Endothelial cell of umbilical vein (primary cell): Measurements from ENCODE around the gene CENATAC. TPM values are rescaled to one million over a fixed set of nuclear protein-coding genes. Genes with fewer than 3 reads are reported as not detected.

ENCODE experiments used
- BruUV-seq: library from RNA; stranded (reverse); fragments of 400-500 nt; replicated peaks from 2 replicates; lab custom pipeline; 2021; lab: Mats Ljungman, UMichigan
- CTCF ChIA-PET: fragments of 300-600, 350-600 bp; sonication (Branson Sonifier 250); formaldehyde crosslinking; loops from one replicate; lab custom pipeline; 2021; ENCODE audit warnings: antibody characterized with exemption, inconsistent platforms; lab: Charles Lee
- POLR2A ChIA-PET: fragments of 300-600, 350-600 bp; sonication (Branson Sonifier 250); formaldehyde crosslinking; loops from one replicate; lab custom pipeline; 2021; ENCODE audit warnings: antibody characterized with exemption, inconsistent platforms; lab: Charles Lee
- DNase-seq: peaks from one replicate; pipeline ENCODE4 v3.0.0-alpha.2; 2011; ENCODE audit warnings: low read depth, low spot score
- FAIRE-seq: peaks from 2 replicates; lab custom pipeline; 2011; peaks lifted over from hg19 to GRCh38; lab: Jason Lieb, UNC
- H2AFZ ChIP-seq: 2 replicates; pipeline ENCODE4 v1.6.0; 2012; ENCODE audit warnings: low read depth, low read length, control low read depth, inconsistent platforms
- H3K27ac ChIP-seq: 2 replicates; pipeline ENCODE4 v1.5.1; 2011; ENCODE audit warnings: low read depth, mild to moderate bottlenecking, control low read depth, low read length, moderate library complexity; ENCODE audit not compliant: insufficient read depth
- H3K27me3 ChIP-seq, 2 experiments: 2 replicates each; pipeline versions ENCODE4 v1.6.0 to v1.6.1; 2011; ENCODE audit warnings: low read length in 2 of 2, mixed read lengths in 1 of 2; ENCODE audit not compliant: control insufficient read depth in 2 of 2, insufficient read depth in 2 of 2
- H3K36me3 ChIP-seq, 2 experiments: 2 replicates in 1 of 2; 3 replicates in 1 of 2; pipeline ENCODE4 v1.5.1; 2011; ENCODE audit warnings: low read length in 2 of 2, mild to moderate bottlenecking in 1 of 2, moderate library complexity in 1 of 2; ENCODE audit not compliant: control insufficient read depth in 2 of 2, insufficient read depth in 2 of 2; ENCODE audit errors: extremely low read depth in 1 of 2
- H3K4me1 ChIP-seq: 3 replicates; pipeline ENCODE4 v1.5.1; 2011; ENCODE audit warnings: mild to moderate bottlenecking, low read length; ENCODE audit not compliant: control insufficient read depth, insufficient read depth; ENCODE audit errors: extremely low read depth
- H3K4me2 ChIP-seq: 2 replicates; pipeline ENCODE4 v1.6.1; 2011; ENCODE audit warnings: low read length, control low read depth, mixed read lengths; ENCODE audit not compliant: insufficient read depth
- H3K4me3 ChIP-seq, 3 experiments: fragments of 200-600 bp in 1 of 3; sonication (generic), shearing (Covaris generic) in 1 of 3; replicated peaks in 1 of 3; 2 replicates each; pipeline ENCODE4 v1.5.1; 2011 to 2016; ENCODE audit warnings: control low read depth in 3 of 3, low read length in 3 of 3, mild to moderate bottlenecking in 2 of 3, inconsistent platforms in 1 of 3, low read depth in 1 of 3, moderate library complexity in 1 of 3; ENCODE audit not compliant: insufficient read depth in 1 of 3
- H3K79me2 ChIP-seq: 2 replicates; pipeline ENCODE4 v1.6.0; 2012; ENCODE audit warnings: low read length, inconsistent platforms; ENCODE audit not compliant: control insufficient read depth, insufficient read depth
- H3K9ac ChIP-seq: replicated peaks from 2 replicates; pipeline ENCODE3; 2011; ENCODE audit warnings: low read length, control low read depth; ENCODE audit not compliant: insufficient read depth; ENCODE audit errors: extremely low read depth
- H3K9me1 ChIP-seq: replicated peaks from 3 replicates; pipeline ENCODE4 v1.6.0; 2011; ENCODE audit warnings: mild to moderate bottlenecking, low read length; ENCODE audit not compliant: control insufficient read depth, insufficient read depth; ENCODE audit errors: extremely low read depth
- H3K9me3 ChIP-seq: replicated peaks from 2 replicates; pipeline ENCODE4 v1.5.1; 2012; ENCODE audit warnings: low read length, inconsistent platforms; ENCODE audit not compliant: control insufficient read depth, insufficient read depth
- H4K20me1 ChIP-seq: replicated peaks from 2 replicates; pipeline ENCODE3; 2011; ENCODE audit warnings: mild to moderate bottlenecking, low read length; ENCODE audit not compliant: control insufficient read depth, insufficient read depth; ENCODE audit errors: extremely low read depth
- EZH2 ChIP-seq: IDR thresholded peaks from 2 replicates; pipeline ENCODE4 v1.6.1; 2012; ENCODE audit warnings: borderline replicate concordance, low read depth, mild to moderate bottlenecking, moderate library complexity, low read length, inconsistent platforms; ENCODE audit not compliant: severe bottlenecking
- FOS ChIP-seq: IDR thresholded peaks from 2 replicates; pipeline ENCODE4 v1.6.1; 2011; ENCODE audit warnings: mild to moderate bottlenecking, low read length, moderate library complexity, borderline replicate concordance; ENCODE audit not compliant: insufficient read depth
- GATA2 ChIP-seq: IDR thresholded peaks from 2 replicates; pipeline ENCODE4 v1.7.0; 2011; ENCODE audit warnings: low read depth, mild to moderate bottlenecking, moderate library complexity, mixed read lengths, low read length; ENCODE audit not compliant: insufficient read length, insufficient read depth
- JUN ChIP-seq: IDR thresholded peaks from 2 replicates; pipeline ENCODE4 v1.6.1; 2011; ENCODE audit warnings: borderline replicate concordance, low read depth; ENCODE audit not compliant: insufficient read length, insufficient read depth
- MYC ChIP-seq: IDR thresholded peaks from one replicate; pipeline ENCODE4 v1.6.1; 2011; ENCODE audit warnings: mild to moderate bottlenecking, low read depth, low read length
- POLR2A ChIP-seq: IDR thresholded peaks from 2 replicates; pipeline ENCODE4 v1.6.1; 2012; ENCODE audit warnings: low read depth, mild to moderate bottlenecking, control low read depth, low read length
- POLR2AphosphoS5 ChIP-seq: IDR thresholded peaks from 2 replicates; pipeline ENCODE4 v1.6.1; 2012; ENCODE audit warnings: low read depth, mild to moderate bottlenecking, control low read depth, low read length, moderate library complexity; ENCODE audit not compliant: insufficient read depth
- dilution Hi-C: fragments of 300-500 bp; cut with MboI; formaldehyde crosslinking; loops from one replicate; pipeline ENCODE4 v1.15.0; 2019; ENCODE audit warnings: low sequenced_read_pairs; ENCODE audit not compliant: extremely low pct_ligation_motif_present
- intact Hi-C: fragments of 100-400 bp; cut with micrococcal nuclease; formaldehyde crosslinking; loops from one replicate; pipeline ENCODE4 v1.10.0; 2022
- polyA plus RNA-seq, 4 experiments: library from polyadenylated mRNA; depleted of rRNA in 3 of 4; stranded (reverse) in 3 of 4; unstranded in 1 of 4; fragments of >200 nt; gene quantifications; 2 replicates each; pipeline versions ENCODE4 v1.2.1 to v1.2.3, GENCODE V29; 2011 to 2012; ENCODE audit warnings: missing spikeins in 1 of 4
- total RNA-seq: library from RNA; stranded (reverse); gene quantifications from 2 replicates; pipeline ENCODE4 v1.2.3, GENCODE V29; 2021
- TF ChIP-seq, protein P1 (sequence below), 2 donors: IDR thresholded peaks; 1 replicate in 1 of 2; 2 replicates in 1 of 2; pipeline ENCODE4 v1.5.1; 2011; ENCODE audit warnings: low read length in 2 of 2, mild to moderate bottlenecking in 2 of 2, moderate library complexity in 2 of 2, control low read depth in 1 of 2, inconsistent platforms in 1 of 2, low read depth in 1 of 2; ENCODE audit not compliant: insufficient read depth in 1 of 2; ENCODE audit errors: extremely low read depth in 1 of 2
- TF ChIP-seq, protein P2 (sequence below): IDR thresholded peaks from 2 replicates; pipeline ENCODE4 v1.6.1; 2011; ENCODE audit not compliant: insufficient read depth, insufficient read length

Gene CENATAC
- total and polyA plus RNA-seq, 2 donors (not counting 3 experiments of a cell fraction or from before 2014, with no cell fraction given): 14.2 to 41.8 TPM

DNA sequence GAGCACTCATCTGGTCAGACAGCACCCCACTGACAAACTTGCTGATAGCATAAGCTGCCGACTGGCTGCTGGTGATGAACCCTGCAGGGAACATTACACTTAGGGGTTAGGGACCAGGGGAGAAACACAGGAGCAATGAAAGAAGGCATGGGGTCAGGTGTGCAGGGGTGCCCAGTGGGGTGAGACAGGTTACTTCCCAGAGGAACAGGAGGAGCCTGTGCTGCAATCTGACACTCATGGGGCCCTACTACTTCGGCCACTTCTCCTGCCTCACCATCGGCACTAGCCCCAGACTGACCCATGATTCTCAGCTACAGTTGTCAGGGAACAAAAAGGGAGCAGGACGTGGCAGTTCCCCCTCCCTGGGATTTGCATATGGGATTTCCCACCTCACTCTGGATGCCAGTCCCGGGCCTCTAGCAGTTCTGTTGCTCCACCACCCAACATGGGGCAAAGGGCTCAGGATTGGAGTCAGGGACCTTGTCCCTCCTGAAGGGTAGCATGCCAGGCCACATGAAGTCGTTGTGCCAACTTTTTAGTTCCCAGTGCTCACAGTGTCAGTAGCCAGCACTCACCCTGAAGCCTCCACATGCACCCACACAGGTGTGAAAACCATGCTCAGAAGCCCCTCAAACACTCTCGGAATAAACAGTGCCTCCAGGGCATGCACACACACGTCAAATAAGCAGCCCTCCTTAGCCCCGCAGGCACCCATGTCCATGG, 30.6 kb downstream of the CENATAC start:
- H3K4me1 ChIP-seq: peaks cover 16% of the 10 kb centered on the region
- no peak for FAIRE-seq
- no peaks in the 10 kb centered on the region for H3K9me1 ChIP-seq
- ChIA-PET CTCF (no interaction called here), POLR2A (no interaction called here)
- BruUV-seq: no TSS peak
- intact Hi-C loops (no loop called here), dilution Hi-C loops (no loop called here)
- no peak for TF ChIP-seq POLR2AphosphoS5
- no peak for TF ChIP-seq GATA2
- TF ChIP-seq EZH2: no peak
- TF ChIP-seq JUN: no peak
- no peak for TF ChIP-seq POLR2A
- TF ChIP-seq, protein P1, sequence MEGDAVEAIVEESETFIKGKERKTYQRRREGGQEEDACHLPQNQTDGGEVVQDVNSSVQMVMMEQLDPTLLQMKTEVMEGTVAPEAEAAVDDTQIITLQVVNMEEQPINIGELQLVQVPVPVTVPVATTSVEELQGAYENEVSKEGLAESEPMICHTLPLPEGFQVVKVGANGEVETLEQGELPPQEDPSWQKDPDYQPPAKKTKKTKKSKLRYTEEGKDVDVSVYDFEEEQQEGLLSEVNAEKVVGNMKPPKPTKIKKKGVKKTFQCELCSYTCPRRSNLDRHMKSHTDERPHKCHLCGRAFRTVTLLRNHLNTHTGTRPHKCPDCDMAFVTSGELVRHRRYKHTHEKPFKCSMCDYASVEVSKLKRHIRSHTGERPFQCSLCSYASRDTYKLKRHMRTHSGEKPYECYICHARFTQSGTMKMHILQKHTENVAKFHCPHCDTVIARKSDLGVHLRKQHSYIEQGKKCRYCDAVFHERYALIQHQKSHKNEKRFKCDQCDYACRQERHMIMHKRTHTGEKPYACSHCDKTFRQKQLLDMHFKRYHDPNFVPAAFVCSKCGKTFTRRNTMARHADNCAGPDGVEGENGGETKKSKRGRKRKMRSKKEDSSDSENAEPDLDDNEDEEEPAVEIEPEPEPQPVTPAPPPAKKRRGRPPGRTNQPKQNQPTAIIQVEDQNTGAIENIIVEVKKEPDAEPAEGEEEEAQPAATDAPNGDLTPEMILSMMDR (IDR thresholded peaks at IDR 0.05; ENCODE audit: extremely low read depth in 1 of 2, insufficient read depth in 1 of 2, low read depth in 1 of 2, low read length in 2 of 2): no peak
- TF ChIP-seq, protein P2, sequence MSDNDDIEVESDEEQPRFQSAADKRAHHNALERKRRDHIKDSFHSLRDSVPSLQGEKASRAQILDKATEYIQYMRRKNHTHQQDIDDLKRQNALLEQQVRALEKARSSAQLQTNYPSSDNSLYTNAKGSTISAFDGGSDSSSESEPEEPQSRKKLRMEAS: no peak
- TF ChIP-seq FOS: no peak
- no peak for TF ChIP-seq MYC
- no peaks in the 10 kb centered on the region for H3K9me3 ChIP-seq
- no peaks in the 10 kb centered on the region for H3K27me3 ChIP-seq
- H3K36me3 ChIP-seq: peaks cover 0 to 13% of the 10 kb centered on the region in 2 experiments
- H3K27ac ChIP-seq: no peak overlapping the region
- H4K20me1 ChIP-seq: no peaks in the 10 kb centered on the region
- DNase-seq: no peak
- H3K4me2 ChIP-seq: no peak overlapping the region
- no peak overlapping the region for H3K9ac ChIP-seq
- H3K4me3 ChIP-seq: no peak overlapping the region
- H3K79me2 ChIP-seq: no peaks in the 10 kb centered on the region
- H2AFZ ChIP-seq: no peak overlapping the region
